H54 (cell line): Measurements from ENCODE around the gene SNED1.

ENCODE experiments used
- DNase-seq: peaks from one replicate; pipeline ENCODE4 v3.0.0; 2011; ENCODE audit warnings: low spot score, mixed read lengths; ENCODE audit not compliant: insufficient read length
- FAIRE-seq: peaks from 3 replicates; lab custom pipeline; 2011; peaks lifted over from hg19 to GRCh38; lab: Jason Lieb, UNC
- POLR2A ChIP-seq: IDR thresholded peaks from 2 replicates; pipeline ENCODE4 v1.6.1; 2011; ENCODE audit warnings: low read depth, mild to moderate bottlenecking, low read length

Gene SNED1

DNA sequence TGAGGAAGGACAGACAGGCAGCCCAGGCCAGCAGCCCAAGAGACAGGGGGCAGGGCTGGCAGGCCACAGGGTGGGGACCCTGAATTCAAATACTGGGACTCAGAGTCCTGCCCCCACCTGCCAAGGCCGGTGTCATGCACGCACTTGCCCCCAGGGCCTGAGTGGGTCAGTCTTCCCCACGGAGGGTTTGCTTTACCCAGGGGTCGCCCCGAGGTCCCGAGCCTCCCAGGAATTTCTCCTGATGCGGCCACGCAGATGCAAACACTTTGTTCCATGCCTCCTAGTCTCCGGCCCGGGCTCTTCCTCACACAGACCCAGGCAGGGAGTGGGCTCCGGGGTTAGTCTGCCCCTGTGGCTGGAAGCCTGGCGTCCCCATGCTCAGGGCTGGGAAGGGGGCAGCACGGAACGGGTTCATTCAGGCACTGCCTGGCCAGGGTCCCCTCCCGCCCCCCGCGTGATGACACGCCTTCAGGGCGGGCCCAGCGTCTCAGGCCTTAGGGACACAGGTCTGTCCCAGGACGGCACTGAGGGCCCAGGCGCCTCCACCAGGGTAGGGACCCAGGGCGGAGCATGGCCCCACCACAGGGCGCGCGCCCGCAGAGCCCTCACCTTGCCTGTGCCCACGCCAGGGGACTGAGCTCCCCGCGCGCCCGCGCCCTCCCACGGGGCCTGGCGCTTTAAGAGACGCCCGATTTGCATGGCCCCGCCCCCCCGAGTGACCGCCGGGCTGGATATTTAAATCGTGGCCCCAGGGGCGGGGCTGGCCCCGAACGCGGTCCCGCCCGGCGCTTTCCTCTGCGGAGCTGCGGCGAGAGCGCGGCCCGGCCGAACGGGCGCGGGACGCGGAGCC lies at the start of gene SNED1:
TSS of gene SNED1 (plus strand) at position 763 of the 850 bp plus-strand sequence. CDS start 220 bp downstream, outside the sequence.
- FAIRE-seq (no peak), DNase-seq (peak; percentile 80)
- no peak for TF ChIP-seq POLR2A

DNA sequence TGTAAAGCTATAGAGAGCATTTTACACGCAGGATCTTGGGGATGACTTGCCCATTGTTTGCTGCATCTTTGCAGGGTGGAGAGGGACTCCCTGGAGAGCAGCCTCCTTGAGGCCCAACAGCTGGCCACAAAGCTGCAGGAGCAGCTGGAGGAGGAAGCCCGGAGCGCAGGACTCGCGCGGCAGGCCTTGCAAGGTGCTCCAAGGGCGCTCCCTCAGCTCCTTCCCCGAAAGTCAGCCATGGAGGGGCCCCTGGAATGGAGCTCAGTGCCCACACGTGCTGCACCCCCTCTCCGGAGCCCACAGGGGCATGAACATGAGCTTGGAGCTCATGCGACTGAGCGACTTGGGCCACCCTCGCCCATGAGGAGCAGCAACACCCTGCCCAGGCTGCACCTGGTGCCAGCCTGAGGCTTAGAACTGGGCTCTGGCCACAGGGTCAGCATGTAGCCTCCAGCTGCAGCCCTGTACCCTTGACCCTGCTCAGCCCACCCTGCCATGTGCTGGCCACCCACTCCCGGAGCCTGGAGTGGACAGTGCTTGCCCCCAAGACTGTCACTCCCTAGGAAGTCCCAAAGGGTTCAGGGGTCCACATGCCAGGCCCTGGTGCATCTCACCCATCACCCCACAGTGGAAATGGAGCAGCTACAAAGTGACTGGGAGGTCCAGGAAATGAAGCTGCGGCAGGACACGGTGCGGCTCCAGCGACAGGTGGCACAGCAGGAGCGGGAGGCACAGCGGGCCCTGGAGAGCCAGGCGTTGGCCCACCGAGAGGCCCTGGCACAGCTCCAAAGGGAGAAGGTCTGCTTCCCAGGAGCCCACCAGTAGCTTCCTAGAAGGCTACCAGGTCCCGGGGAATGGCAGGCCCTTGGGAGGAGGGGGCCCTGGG lies 49.3 kb upstream of the SNED1 start:
- TF ChIP-seq POLR2A, result no peak
- FAIRE-seq (no peak), DNase-seq (no peak)

DNA sequence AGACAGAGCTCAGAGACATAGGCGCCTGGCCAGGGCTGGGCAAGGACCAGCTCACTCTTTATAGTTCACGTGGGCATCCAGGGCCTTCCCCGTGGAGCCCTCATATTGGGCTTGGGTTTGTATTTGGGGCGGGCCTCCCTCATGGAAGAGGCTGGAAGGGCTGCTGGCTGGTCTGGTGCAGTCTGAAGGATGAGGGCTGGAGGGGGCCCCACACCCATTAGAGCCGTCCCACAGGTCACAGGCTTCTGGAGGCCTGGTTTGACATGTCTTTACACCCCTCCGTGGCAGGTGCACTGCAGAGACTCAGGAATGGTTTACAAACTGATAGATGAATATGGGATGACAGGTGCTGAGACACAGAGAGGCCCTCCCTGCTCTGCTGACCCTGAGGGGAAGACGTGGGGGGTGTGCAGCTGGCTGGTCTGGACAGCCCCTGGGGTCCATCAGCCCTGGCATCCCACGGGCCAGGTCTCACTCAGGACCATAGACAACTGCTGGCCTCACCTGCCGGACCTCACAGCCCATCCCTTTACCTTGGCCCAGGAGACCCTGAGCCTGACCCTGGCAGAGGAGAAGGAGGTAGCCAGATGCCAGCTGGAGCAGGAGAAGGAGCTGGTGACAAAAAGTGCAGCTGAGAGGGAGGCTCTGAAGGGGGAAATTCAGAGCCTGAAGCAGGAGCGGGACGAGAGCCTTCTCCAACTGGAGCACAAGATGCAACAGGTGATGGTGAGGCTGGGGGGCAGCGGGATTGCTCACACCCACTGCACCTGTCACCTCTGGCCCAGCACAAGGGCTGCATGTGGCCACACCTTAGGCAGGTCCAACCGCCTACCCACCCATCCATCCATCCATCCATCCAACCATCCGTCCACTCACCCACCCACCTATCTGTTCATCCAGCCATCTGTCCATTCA lies 48.4 kb upstream of the SNED1 start:
- FAIRE-seq, result no peak

DNA sequence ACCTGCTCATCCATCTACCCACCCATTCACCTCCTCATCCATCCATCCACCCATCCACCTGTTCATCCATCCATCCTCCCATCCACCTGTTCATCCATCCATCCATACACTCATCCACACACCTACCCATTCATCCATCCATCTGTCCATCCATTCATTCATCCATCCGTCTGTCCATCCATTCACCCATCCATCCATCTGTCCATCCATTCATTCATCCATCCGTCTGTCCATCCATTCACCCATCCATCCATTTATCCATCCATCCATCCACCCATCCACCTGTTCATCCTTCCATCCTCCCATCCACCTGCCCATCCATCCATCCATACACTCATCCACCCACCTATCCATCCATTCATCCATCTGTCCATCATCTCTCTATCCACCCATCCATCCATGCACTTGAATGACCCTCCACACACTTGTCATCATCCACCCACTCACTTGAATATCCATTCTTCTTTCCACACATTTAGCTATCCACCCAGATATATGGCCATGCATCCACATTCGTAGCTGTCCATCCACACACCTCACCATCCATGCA lies 47.3 kb upstream of the SNED1 start:
- FAIRE-seq (no peak), DNase-seq (no peak)
- TF ChIP-seq POLR2A, result no peak

More for the DNA sequence above, 48.4 kb upstream of the SNED1 start:
- no peak for TF ChIP-seq POLR2A
- no peak for DNase-seq

DNA sequence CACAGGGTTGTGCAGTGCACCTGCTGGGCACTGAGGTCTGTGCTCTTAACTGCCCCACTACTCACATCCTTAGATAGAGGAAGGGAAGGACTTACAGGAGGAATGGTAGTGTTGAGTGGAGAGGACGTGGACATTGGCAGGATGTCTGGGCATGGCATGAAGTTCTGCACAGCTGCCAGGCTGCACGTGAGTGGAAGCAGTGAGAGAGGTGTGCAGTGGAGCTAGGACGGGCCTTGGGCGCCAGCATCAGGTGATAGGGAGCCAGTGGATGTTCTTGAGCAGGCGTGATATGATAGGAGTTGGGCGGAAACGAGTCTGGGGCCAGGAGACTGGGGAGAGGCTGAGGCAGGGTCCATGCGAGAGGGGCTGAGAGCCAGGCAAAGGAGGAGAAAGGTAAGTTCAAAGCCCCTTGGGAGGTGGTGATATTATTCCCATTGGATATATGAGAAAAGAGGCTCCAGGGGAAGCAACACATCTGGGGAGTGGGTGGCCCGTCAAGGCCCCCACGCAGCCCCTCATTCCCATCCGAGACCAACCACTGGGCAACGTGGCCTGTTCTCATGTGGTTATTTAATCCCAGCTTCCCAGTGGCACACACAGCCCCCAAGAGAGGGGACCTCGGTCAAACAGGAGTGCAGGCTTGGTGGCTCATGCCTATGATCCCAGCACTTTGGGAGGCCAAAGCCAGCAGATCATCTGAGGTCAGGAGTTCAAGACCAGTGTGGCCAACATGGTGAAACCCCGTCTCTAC lies 45.7 kb upstream of the SNED1 start:
- DNase-seq, result no peak
- FAIRE-seq, result no peak
- TF ChIP-seq POLR2A, result no peak

DNA sequence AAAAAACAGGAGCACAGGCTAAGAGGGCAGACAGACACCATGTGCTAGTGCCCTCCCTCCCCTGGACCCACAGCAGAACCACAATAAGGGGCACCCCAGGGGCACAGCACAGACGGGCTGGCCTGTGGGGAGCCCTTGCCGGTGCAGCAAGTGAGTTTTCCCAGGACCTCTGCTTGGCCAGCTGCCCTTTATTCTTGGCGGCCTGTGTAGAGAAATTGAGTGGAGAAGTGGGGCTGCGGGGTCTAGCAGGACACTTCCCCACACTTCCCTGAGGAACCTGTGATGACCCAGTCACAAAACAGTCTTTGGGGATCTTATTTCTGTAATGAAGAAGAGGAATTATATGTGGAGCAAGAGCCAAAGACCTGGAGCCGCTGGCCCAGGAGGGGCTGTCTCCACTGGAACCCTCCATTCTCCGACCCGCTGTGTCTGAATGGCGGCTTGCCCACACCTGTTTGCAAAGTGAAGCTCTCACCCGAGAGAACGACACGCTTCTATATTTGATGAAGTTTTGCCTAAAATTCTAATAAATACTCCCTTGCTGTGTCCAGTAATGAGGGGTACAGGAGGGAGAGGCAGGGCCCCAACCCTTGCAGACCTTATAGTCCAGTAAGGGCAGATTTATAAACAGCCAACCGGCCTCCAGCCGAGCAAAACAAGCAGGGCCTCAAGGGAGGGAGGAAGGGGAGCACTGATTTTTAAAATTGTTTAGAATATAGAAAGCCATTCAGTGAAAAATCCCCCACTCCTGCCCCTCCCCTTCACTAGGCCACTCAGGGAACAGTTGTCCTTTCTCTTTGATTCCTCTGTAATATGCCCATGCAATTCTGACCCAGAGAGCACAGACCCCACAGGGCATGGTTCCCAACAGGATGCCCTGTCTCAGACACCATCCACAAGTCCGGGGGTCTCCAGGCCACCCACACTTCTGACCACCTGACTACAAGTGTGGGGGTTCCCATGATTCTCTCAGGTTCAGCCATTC lies 44.7 kb upstream of the SNED1 start:
- DNase-seq (no peak), FAIRE-seq (no peak)
- no peak for TF ChIP-seq POLR2A

DNA sequence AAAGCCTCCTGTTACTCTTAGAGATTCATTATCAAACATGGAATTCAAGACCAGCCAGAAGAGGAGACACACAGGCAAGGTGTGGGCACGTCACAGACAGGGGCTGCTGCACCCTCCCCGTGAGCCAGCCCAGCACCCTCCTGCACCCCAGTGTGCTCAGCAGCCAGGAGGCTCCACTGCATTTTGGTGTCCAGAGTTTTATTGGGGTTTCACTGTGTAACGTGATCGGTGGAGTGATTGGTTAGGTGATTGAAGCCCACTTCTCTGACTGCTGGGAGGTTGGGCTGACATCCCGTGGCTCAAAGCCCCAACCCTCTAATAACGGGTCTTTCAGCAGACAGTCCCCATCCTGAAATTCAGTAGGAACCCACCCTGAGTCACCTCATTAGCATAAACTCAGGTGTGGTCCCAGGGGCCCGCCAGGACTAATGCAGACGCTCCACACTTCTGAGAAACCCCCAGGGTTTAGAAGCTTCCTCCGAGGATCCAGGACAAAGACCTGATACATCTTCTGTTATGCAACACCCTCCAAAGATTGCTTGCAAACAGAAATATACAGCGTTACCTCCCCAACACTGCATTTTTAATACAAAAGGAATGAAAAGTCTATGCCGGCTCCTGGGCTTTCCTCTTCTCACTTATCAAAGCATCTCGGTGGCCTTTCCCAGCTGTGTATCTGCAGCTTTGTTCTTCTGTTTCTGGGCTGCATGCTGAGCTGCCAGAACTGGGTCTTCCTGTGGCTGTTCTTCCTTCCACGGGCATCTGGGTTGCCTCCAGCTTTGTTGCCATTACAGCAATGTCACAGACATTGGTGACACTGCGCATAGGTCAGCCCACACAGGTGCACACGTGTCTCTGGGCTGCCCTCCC lies 43.7 kb upstream of the SNED1 start:
- no peak for DNase-seq
- no peak for TF ChIP-seq POLR2A
- no peak for FAIRE-seq

DNA sequence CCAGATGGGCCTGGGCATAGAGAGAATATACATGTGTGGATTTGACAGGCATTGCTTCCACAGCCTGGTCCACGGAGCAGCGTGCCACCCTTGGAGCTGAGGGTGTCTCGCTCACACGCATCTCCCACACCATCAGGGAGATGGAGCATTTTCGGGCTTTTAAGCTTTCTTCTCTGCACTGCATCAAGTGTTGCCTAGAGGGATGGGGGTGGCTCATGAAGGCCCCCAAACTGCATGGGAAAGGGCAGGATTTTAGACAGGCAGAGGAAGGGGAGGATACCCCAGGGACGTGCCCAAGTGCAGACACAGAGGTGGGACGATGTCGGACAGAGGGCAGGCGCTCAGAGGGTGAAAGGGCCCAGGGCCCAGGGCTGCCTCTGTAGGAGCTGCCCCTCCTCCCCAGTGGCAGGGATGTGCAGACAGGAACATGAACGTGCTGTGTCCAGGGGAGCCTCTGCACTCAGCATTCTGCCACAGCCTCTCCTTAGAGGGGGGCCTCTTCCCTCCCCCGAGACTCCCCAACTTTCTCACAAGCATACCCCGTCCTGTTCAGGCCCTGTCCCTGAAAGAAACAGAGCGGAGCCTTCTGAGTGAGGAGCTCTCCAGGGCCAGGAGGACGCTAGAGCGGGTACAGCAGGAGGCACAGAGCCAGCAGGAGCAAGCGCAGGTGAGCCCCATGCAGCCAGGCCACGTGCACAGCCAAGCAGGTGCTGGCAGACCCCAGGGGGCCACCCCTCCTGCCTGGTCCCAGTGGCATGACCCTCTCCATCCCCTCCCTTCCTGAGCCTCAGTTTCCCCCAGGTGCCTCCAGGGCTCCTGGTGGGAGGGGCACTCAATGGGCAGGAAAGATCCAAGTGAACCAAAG lies 42.9 kb upstream of the SNED1 start:
- FAIRE-seq (no peak), DNase-seq (no peak)
- no peak for TF ChIP-seq POLR2A

DNA sequence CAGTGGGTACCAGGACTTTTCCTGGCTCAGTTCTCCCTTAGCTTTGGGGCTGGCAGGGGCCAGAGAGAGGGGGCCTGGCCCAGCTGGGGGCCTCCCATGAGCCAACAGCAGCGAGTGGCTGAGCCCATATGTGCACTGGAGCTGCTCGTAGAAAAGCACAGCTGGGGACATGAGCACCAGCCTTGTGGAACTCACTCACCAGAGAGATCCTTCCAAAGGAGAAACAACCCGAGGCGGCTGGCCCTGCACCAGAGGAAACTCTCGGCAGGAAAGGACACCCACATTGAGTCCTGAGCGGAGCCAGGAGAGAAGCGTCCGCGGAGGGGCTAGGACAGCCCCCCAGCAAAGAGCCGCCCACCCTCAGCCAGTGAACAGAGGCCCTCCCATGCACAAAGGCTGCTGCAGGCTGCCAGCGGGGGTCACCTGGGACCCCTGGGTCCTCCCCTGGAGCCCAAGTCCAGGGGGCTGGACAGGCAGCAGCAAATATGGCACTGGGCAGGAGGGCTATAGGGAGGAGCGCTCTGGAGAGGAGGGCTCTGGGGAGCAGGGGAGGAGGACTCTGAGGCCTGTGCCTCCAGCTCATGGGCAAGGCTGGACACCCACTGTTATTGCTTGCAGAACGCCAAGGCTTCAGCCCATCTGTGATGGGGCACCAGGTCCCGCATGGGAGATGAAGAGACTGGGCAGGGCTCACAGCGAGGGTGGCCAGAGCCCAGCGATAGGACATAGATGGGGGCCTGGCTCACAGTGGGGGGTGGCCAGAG lies 42.1 kb upstream of the SNED1 start:
- FAIRE-seq, result no peak
- TF ChIP-seq POLR2A, result no peak
- DNase-seq, result no peak
